OCI-LY1 (cell line): ENCODE results near the gene BNIP3.

Experiments used
- CTCF ChIP-seq: fragments of 200-600 bp; sonication (generic), shearing (Covaris generic); IDR thresholded peaks from 2 replicates; pipeline ENCODE4 v1.5.1; 2017; ENCODE audit warnings: mild to moderate bottlenecking, antibody characterized with exemption, low read length, moderate library complexity, mixed read lengths
- EZH2 ChIP-seq: fragments of 200-600 bp; sonication (generic), shearing (Covaris generic); IDR thresholded peaks from 2 replicates; pipeline ENCODE4 v1.8.0; 2017; ENCODE audit warnings: borderline replicate concordance, mixed run types, mild to moderate bottlenecking, antibody characterized with exemption, low read length, moderate library complexity, mixed read lengths

- TF ChIP-seq CTCF = no peak
- no peak for TF ChIP-seq EZH2
Measured at GRCh38 chr10:132030898-132031463, 49.3 kb upstream of the BNIP3 start.
